ENCODE results near the gene PREB.

GRCh38 chr2:27150639-27151230 is 16.3 kb upstream of the PREB start:
- TF ChIP-seq, protein P1, sequence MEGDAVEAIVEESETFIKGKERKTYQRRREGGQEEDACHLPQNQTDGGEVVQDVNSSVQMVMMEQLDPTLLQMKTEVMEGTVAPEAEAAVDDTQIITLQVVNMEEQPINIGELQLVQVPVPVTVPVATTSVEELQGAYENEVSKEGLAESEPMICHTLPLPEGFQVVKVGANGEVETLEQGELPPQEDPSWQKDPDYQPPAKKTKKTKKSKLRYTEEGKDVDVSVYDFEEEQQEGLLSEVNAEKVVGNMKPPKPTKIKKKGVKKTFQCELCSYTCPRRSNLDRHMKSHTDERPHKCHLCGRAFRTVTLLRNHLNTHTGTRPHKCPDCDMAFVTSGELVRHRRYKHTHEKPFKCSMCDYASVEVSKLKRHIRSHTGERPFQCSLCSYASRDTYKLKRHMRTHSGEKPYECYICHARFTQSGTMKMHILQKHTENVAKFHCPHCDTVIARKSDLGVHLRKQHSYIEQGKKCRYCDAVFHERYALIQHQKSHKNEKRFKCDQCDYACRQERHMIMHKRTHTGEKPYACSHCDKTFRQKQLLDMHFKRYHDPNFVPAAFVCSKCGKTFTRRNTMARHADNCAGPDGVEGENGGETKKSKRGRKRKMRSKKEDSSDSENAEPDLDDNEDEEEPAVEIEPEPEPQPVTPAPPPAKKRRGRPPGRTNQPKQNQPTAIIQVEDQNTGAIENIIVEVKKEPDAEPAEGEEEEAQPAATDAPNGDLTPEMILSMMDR (IDR thresholded peaks at IDR 0.05) = no peak
- TF ChIP-seq ZFX (IDR thresholded peaks at IDR 0.05; ENCODE audit: borderline replicate concordance) = no peak

Data from 22Rv1 (cell line).